PC-3 (cell line): Measurements from ENCODE around the gene CFAP299.

Experiments used
- EZH2 ChIP-seq: fragments of 300-600 bp; sonication (generic); IDR thresholded peaks from one replicate; pipeline ENCODE4 v1.6.1; 2017; ENCODE audit warnings: antibody characterized with exemption, mild to moderate bottlenecking, low read length; ENCODE audit not compliant: unreplicated experiment
- TF ChIP-seq, protein P1 (sequence below): fragments of 300-600 bp; sonication (generic); conservative IDR thresholded peaks from 2 replicates; pipeline ENCODE4 v1.5.1; 2017; ENCODE audit warnings: antibody characterized with exemption, low read depth, mild to moderate bottlenecking, low read length

DNA sequence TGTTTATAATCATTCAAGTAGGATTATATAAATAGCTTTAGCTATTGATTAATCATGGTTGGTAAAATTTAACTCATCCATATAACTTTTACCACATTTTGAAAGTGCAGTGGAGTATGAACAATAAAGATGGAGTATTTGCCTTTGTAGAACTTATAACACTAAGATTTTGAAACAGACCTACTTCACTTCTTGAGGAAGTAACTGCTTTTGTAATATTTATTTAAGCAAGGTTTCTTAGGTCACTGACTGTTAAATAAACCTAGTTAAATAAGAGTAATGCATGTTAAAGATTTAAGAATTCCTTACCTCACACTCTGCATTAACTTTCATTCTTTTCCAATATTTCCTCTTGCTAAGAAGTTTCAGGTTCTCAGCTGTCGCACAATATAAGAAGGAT lies 242.5 kb downstream of the CFAP299 start:
- TF ChIP-seq EZH2, result no peak
- TF ChIP-seq, protein P1, sequence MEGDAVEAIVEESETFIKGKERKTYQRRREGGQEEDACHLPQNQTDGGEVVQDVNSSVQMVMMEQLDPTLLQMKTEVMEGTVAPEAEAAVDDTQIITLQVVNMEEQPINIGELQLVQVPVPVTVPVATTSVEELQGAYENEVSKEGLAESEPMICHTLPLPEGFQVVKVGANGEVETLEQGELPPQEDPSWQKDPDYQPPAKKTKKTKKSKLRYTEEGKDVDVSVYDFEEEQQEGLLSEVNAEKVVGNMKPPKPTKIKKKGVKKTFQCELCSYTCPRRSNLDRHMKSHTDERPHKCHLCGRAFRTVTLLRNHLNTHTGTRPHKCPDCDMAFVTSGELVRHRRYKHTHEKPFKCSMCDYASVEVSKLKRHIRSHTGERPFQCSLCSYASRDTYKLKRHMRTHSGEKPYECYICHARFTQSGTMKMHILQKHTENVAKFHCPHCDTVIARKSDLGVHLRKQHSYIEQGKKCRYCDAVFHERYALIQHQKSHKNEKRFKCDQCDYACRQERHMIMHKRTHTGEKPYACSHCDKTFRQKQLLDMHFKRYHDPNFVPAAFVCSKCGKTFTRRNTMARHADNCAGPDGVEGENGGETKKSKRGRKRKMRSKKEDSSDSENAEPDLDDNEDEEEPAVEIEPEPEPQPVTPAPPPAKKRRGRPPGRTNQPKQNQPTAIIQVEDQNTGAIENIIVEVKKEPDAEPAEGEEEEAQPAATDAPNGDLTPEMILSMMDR, result no peak
